ENCODE measurements around the gene ACSS3.

The ACSS3 gene

GRCh38 chr12:81125691-81126090, 47.8 kb downstream of the ACSS3 start:
- no peak overlapping the region for H3K4me3 ChIP-seq
- no peak overlapping the region for H3K27ac ChIP-seq
- TF ChIP-seq Cebpa-rat (IDR thresholded peaks at IDR 0.05): peak in 8 of 11 experiments; percentile 41 to 95 (median 79); a peak in 13 of 22 replicates
- no peak overlapping the region for H3K4me2 ChIP-seq
- H3K27me3 ChIP-seq: no peaks in the 10 kb centered on the region
- H3K4me1 ChIP-seq: 0 out of 20 replicates have a peak, but pooled peaks cover 0 to 5% (median 0%) of the 10 kb centered on the region in 10 experiments
- H3K36me3 ChIP-seq: no peaks in the 10 kb centered on the region
- H3K9me3 ChIP-seq (replicated peaks in 1 of 11): peaks cover 0 to 2% (median 0%) of the 10 kb centered on the region in 11 experiments; a peak in 2 of 22 replicates
- no peaks in the 10 kb centered on the region for H4K20me1 ChIP-seq
- H3K9ac ChIP-seq: no peak overlapping the region

GRCh38 chr12:81128930-81129554, 51.2 kb downstream of the ACSS3 start:
- Histone ChIP-seq H3K4me2 (no peak overlapping the region), H3K9ac (no peak overlapping the region), H3K9me3 (replicated peaks in 1 of 11) (peaks cover 0 to 5% (median 0%) of the 10 kb centered on the region in 11 experiments; a peak in 3 of 22 replicates), H3K36me3 (no peaks in the 10 kb centered on the region), H3K27ac (no peak overlapping the region), H3K4me1 (0 out of 20 replicates have a peak, but pooled peaks cover 0 to 5% (median 0%) of the 10 kb centered on the region in 10 experiments), H3K27me3 (no peaks in the 10 kb centered on the region), H4K20me1 (no peaks in the 10 kb centered on the region), H3K4me3 (no peak overlapping the region)
- no peak for TF ChIP-seq Cebpa-rat (IDR thresholded peaks at IDR 0.05)

- H3K9ac ChIP-seq: no peak overlapping the region
- H3K27ac ChIP-seq: no peak overlapping the region
- no peaks in the 10 kb centered on the region for H3K9me3 ChIP-seq (replicated peaks in 1 of 11)
- no peaks in the 10 kb centered on the region for H4K20me1 ChIP-seq
- no peak overlapping the region for H3K4me3 ChIP-seq
- H3K36me3 ChIP-seq: no peaks in the 10 kb centered on the region
- no peaks in the 10 kb centered on the region for H3K4me1 ChIP-seq
- H3K27me3 ChIP-seq: no peaks in the 10 kb centered on the region
- TF ChIP-seq Cebpa-rat (IDR thresholded peaks at IDR 0.05): no peak
- H3K4me2 ChIP-seq: no peak overlapping the region
Observed at GRCh38 chr12:81136519-81136918, 58.6 kb downstream of the ACSS3 start.

GRCh38 chr12:81137801-81138200, 59.9 kb downstream of the ACSS3 start:
- no peak overlapping the region for H3K4me2 ChIP-seq
- no peak for TF ChIP-seq Cebpa-rat (IDR thresholded peaks at IDR 0.05)
- H3K4me3 ChIP-seq: no peak overlapping the region
- no peak overlapping the region for H3K27ac ChIP-seq
- no peaks in the 10 kb centered on the region for H3K36me3 ChIP-seq
- no peak overlapping the region for H3K9ac ChIP-seq
- H4K20me1 ChIP-seq: no peaks in the 10 kb centered on the region
- no peaks in the 10 kb centered on the region for H3K9me3 ChIP-seq (replicated peaks in 1 of 11)
- no peaks in the 10 kb centered on the region for H3K4me1 ChIP-seq
- no peaks in the 10 kb centered on the region for H3K27me3 ChIP-seq

GRCh38 chr12:81141217-81141616, 63.3 kb downstream of the ACSS3 start:
- Histone ChIP-seq H3K9me3 (replicated peaks in 1 of 11) (no peaks in the 10 kb centered on the region), H3K4me2 (no peak overlapping the region), H4K20me1 (no peaks in the 10 kb centered on the region), H3K27me3 (no peaks in the 10 kb centered on the region), H3K4me1 (no peaks in the 10 kb centered on the region), H3K4me3 (no peak overlapping the region), H3K9ac (no peak overlapping the region), H3K36me3 (no peaks in the 10 kb centered on the region), H3K27ac (no peak overlapping the region)
- no peak for TF ChIP-seq Cebpa-rat (IDR thresholded peaks at IDR 0.05)

GRCh38 chr12:81143057-81143456, 65.2 kb downstream of the ACSS3 start:
- Histone ChIP-seq H3K9ac (no peak overlapping the region), H3K4me3 (no peak overlapping the region), H3K4me2 (no peak overlapping the region), H3K27me3 (no peaks in the 10 kb centered on the region), H3K4me1 (no peaks in the 10 kb centered on the region), H3K36me3 (no peaks in the 10 kb centered on the region), H3K27ac (no peak overlapping the region), H3K9me3 (replicated peaks in 1 of 11) (no peaks in the 10 kb centered on the region), H4K20me1 (no peaks in the 10 kb centered on the region)
- no peak for TF ChIP-seq Cebpa-rat (IDR thresholded peaks at IDR 0.05)

- Histone ChIP-seq H3K27me3 (no peaks in the 10 kb centered on the region), H3K4me1 (no peaks in the 10 kb centered on the region), H3K4me2 (no peak overlapping the region), H3K9me3 (replicated peaks in 1 of 11) (no peaks in the 10 kb centered on the region), H3K27ac (no peak overlapping the region), H3K9ac (no peak overlapping the region), H3K4me3 (no peak overlapping the region), H4K20me1 (no peaks in the 10 kb centered on the region), H3K36me3 (no peaks in the 10 kb centered on the region)
- TF ChIP-seq Cebpa-rat (IDR thresholded peaks at IDR 0.05): no peak
Observed at GRCh38 chr12:81146228-81147225, 68.6 kb downstream of the ACSS3 start.

- Histone ChIP-seq H3K4me2 (no peak overlapping the region), H3K9ac (no peak overlapping the region)
- TF ChIP-seq Cebpa-rat (IDR thresholded peaks at IDR 0.05): no peak
Observed at GRCh38 chr12:81147292-81147919, 69.5 kb downstream of the ACSS3 start.

GRCh38 chr12:81150382-81150781, 72.5 kb downstream of the ACSS3 start:
- Histone ChIP-seq H3K27ac (no peak overlapping the region), H3K4me1 (no peaks in the 10 kb centered on the region), H3K4me2 (no peak overlapping the region), H3K9me3 (replicated peaks in 1 of 11) (no peaks in the 10 kb centered on the region), H4K20me1 (no peaks in the 10 kb centered on the region), H3K9ac (no peak overlapping the region), H3K27me3 (no peaks in the 10 kb centered on the region), H3K36me3 (no peaks in the 10 kb centered on the region), H3K4me3 (no peak overlapping the region)
- no peak for TF ChIP-seq Cebpa-rat (IDR thresholded peaks at IDR 0.05)

More at GRCh38 chr12:81147292-81147919, 69.5 kb downstream of the ACSS3 start:
- Histone ChIP-seq H3K27me3 (no peaks in the 10 kb centered on the region), H3K36me3 (no peaks in the 10 kb centered on the region), H3K4me3 (no peak overlapping the region), H3K27ac (no peak overlapping the region), H3K9me3 (replicated peaks in 1 of 11) (no peaks in the 10 kb centered on the region), H4K20me1 (no peaks in the 10 kb centered on the region), H3K4me1 (no peaks in the 10 kb centered on the region)
